HCT116 (cell line): ENCODE measurements around the gene ACER3. TPM values are rescaled to one million over a fixed set of nuclear protein-coding genes. Genes with fewer than 3 reads are reported as not detected.

ENCODE experiments used
- ATAC-seq: fragments of 200-7000 bp; cut with Tn5 transposase; 2 replicates; pipeline ENCODE4 v1.9.1; 2020; ENCODE audit warnings: mild to moderate bottlenecking, moderate library complexity
- BruUV-seq: library from RNA; stranded (reverse); fragments of 400-500 nt; replicated peaks from 2 replicates; lab custom pipeline; 2021; lab: Mats Ljungman, UMichigan
- CTCF ChIA-PET: fragments of 300-600 bp; sonication (Branson Sonifier 250); formaldehyde crosslinking; loops from one replicate; lab custom pipeline; 2021; ENCODE audit warnings: antibody characterized with exemption; lab: Charles Lee
- POLR2A ChIA-PET: fragments of 300-600, 350-600 bp; sonication (Branson Sonifier 250); formaldehyde crosslinking; loops from one replicate; lab custom pipeline; 2021; ENCODE audit warnings: antibody characterized with exemption; lab: Charles Lee
- RAD21 ChIA-PET, 2 experiments: fragments of 300-600 bp; sonication (Branson Sonifier 250); formaldehyde crosslinking; loops; one replicate each; lab custom pipeline; 2023; ENCODE audit warnings: low total read pairs in 2 of 2; ENCODE audit not compliant: uncharacterized antibody in 2 of 2, unreplicated experiment in 2 of 2, low non-redundant PET in 1 of 2; lab: Charles Lee
- DNase-seq: peaks from one replicate; pipeline ENCODE4 v3.0.0-alpha.2; 2010; ENCODE audit warnings: low read depth, low spot score
- H2AFZ ChIP-seq: fragments of 200-600 bp; shearing (Covaris generic), sonication (generic); 2 replicates; pipeline ENCODE4 v1.6.1; 2017; ENCODE audit warnings: low read depth, mixed run types, mixed read lengths, antibody characterized with exemption, low read length; ENCODE audit not compliant: poor library complexity, severe bottlenecking
- H3K27ac ChIP-seq: 2 replicates; pipeline ENCODE4 v1.5.1; 2012; ENCODE audit warnings: low read depth, low read length
- H3K27me3 ChIP-seq: fragments of 200-600 bp; sonication (generic); 2 replicates; pipeline ENCODE4 v1.6.1; 2016; ENCODE audit warnings: mixed run types, low read length, mixed read lengths; ENCODE audit not compliant: insufficient read depth
- H3K36me3 ChIP-seq, 2 experiments: fragments of 200-500 bp in 1 of 2; fragments of 200-600 bp in 1 of 2; sonication (Bioruptor generic) in 1 of 2; sonication (generic) in 1 of 2; 2 replicates each; pipeline versions ENCODE4 v1.5.1 to v1.6.1; 2014 to 2016; ENCODE audit warnings: low read length in 2 of 2, inconsistent platforms in 1 of 2, mixed read lengths in 1 of 2, mixed run types in 1 of 2; ENCODE audit not compliant: insufficient read depth in 2 of 2, control insufficient read depth in 1 of 2
- H3K4me1 ChIP-seq, 2 experiments: fragments of 200-600 bp in 1 of 2; sonication (generic) in 1 of 2; 2 replicates each; pipeline versions ENCODE4 v1.5.1 to v1.6.1; 2012 to 2017; ENCODE audit warnings: low read length in 2 of 2, inconsistent platforms in 1 of 2, mild to moderate bottlenecking in 1 of 2, mixed read lengths in 1 of 2, mixed run types in 1 of 2, moderate library complexity in 1 of 2; ENCODE audit not compliant: insufficient read depth in 2 of 2, control insufficient read depth in 1 of 2
- H3K4me2 ChIP-seq: fragments of 200-600 bp; sonication (generic); 2 replicates; pipeline ENCODE4 v1.6.1; 2017; ENCODE audit warnings: mixed run types, low read length, mixed read lengths
- H3K4me3 ChIP-seq, 2 experiments: fragments of 200-600 bp in 1 of 2; sonication (generic) in 1 of 2; replicated peaks in 1 of 2; 2 replicates each; pipeline ENCODE4 v1.5.1; 2011 to 2016; ENCODE audit warnings: low read length in 2 of 2, control low read depth in 1 of 2, low read depth in 1 of 2, mild to moderate bottlenecking in 1 of 2, mixed read lengths in 1 of 2, mixed run types in 1 of 2
- H3K79me2 ChIP-seq: fragments of 200-600 bp; sonication (generic); 2 replicates; pipeline ENCODE4 v1.6.1; 2017; ENCODE audit warnings: mild to moderate bottlenecking, mixed run types, low read length, moderate library complexity, mixed read lengths; ENCODE audit not compliant: insufficient read depth
- H3K9ac ChIP-seq: fragments of 200-600 bp; sonication (generic); 2 replicates; pipeline ENCODE4 v1.6.1; 2016; ENCODE audit warnings: low read length, mixed read lengths
- H3K9me2 ChIP-seq: fragments of 200-600 bp; sonication (generic), shearing (Covaris generic); 2 replicates; pipeline ENCODE4 v1.6.1; 2017; ENCODE audit warnings: mixed run types, mild to moderate bottlenecking, moderate library complexity; ENCODE audit not compliant: insufficient read depth
- H3K9me3 ChIP-seq, 2 experiments: fragments of 200-500 bp in 1 of 2; fragments of 200-600 bp in 1 of 2; sonication (Bioruptor generic) in 1 of 2; sonication (generic) in 1 of 2; 2 replicates each; pipeline ENCODE4 v1.6.1; 2014 to 2017; ENCODE audit warnings: low read length in 2 of 2, mixed read lengths in 2 of 2, inconsistent platforms in 1 of 2, low read depth in 1 of 2, mild to moderate bottlenecking in 1 of 2, mixed run types in 1 of 2, moderate library complexity in 1 of 2; ENCODE audit not compliant: control insufficient read depth in 1 of 2, insufficient read depth in 1 of 2
- H4K20me1 ChIP-seq: fragments of 200-600 bp; sonication (generic), shearing (Covaris generic); 2 replicates; pipeline ENCODE4 v1.6.1; 2017; ENCODE audit warnings: mixed run types, mild to moderate bottlenecking, moderate library complexity; ENCODE audit not compliant: insufficient read depth
- ELF1 ChIP-seq: IDR thresholded peaks from 2 replicates; pipeline ENCODE4 v1.6.1; 2012; ENCODE audit warnings: low read depth, borderline replicate concordance
- FOSL1 ChIP-seq: IDR thresholded peaks from 2 replicates; pipeline ENCODE4 v1.6.1; 2012; ENCODE audit warnings: low read depth
- POLR2AphosphoS5 ChIP-seq: IDR thresholded peaks from 2 replicates; pipeline ENCODE4 v1.6.1; 2011; ENCODE audit warnings: mild to moderate bottlenecking, low read depth, low read length, moderate library complexity
- ZFX ChIP-seq: fragments of 450-650 bp; IDR thresholded peaks from 2 replicates; pipeline ENCODE4 v1.6.1; 2017
- intact Hi-C: fragments of 100-400 bp; cut with micrococcal nuclease; formaldehyde crosslinking; loops from 2 replicates; pipeline ENCODE4 v1.10.0; 2022
- total RNA-seq: library from RNA; stranded (reverse); gene quantifications from one replicate; pipeline ENCODE4 v1.2.1, GENCODE V29; 2021; ENCODE audit not compliant: unreplicated experiment
- TF ChIP-seq, protein P1 (sequence below), 3 experiments: fragments of 200-600 bp in 1 of 3; sonication (generic) in 1 of 3; IDR thresholded peaks in 2 of 3; conservative IDR thresholded peaks in 1 of 3; 2 replicates each; pipeline ENCODE4 v1.5.1; 2012 to 2017; ENCODE audit warnings: low read depth in 2 of 3, low read length in 2 of 3, antibody characterized with exemption in 1 of 3, borderline replicate concordance in 1 of 3, control low read depth in 1 of 3, mild to moderate bottlenecking in 1 of 3, mixed read lengths in 1 of 3, mixed run types in 1 of 3, moderate library complexity in 1 of 3; ENCODE audit not compliant: insufficient read depth in 1 of 3
- TF ChIP-seq, protein P2 (sequence below): IDR thresholded peaks from 2 replicates; pipeline ENCODE4 v1.6.1; 2012; ENCODE audit warnings: low read depth
- TF ChIP-seq, protein P3 (sequence below): IDR thresholded peaks from 2 replicates; pipeline ENCODE4 v1.6.1; 2011; ENCODE audit warnings: mild to moderate bottlenecking, low read length, moderate library complexity; ENCODE audit not compliant: insufficient replicate concordance; ENCODE audit errors: extremely low read depth

Gene ACER3
- total RNA-seq, 1 experiment from 2014 or later = 19.1 TPM

DNA sequence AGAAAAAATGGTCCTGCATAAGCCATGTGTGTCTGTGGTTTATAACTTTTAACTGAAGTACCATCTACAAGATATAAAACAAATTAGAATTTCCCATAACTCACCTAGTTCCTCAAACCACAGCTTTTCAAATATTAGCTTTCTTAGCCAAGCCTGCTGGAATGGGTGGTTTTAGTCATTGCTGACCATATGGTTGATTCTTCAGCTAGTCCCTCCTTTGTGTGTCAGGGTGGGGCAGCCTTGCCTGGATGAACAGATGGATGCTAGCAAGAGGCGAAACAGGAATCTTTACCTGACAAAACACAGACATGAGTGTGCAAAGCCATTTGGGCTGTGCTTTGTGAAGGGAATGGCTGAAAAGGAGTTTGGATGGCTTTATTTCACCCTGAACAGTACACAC lies 166.6 kb downstream of the ACER3 start:
- Histone ChIP-seq H3K9me3 (no peaks in the 10 kb centered on the region), H3K27me3 (no peaks in the 10 kb centered on the region), H4K20me1 (no peaks in the 10 kb centered on the region), H3K36me3 (no peaks in the 10 kb centered on the region), H3K4me2 (no peak overlapping the region), H3K4me3 (no peak overlapping the region), H3K4me1 (peaks cover under 1 to 4% of the 10 kb centered on the region in 2 experiments; a peak in 2 of 4 replicates), H3K9me2 (no peaks in the 10 kb centered on the region), H3K27ac (no peak overlapping the region), H3K9ac (no peak overlapping the region), H3K79me2 (no peaks in the 10 kb centered on the region), H2AFZ (no peak overlapping the region)
- BruUV-seq = no TSS peak
- ATAC-seq = no peak
- intact Hi-C loops = no loop called here
- no peak for TF ChIP-seq ELF1
- POLR2A ChIA-PET = no interaction called here
- CTCF ChIA-PET = no interaction called here
- RAD21 ChIA-PET = no interaction called here
- no peak for DNase-seq

DNA sequence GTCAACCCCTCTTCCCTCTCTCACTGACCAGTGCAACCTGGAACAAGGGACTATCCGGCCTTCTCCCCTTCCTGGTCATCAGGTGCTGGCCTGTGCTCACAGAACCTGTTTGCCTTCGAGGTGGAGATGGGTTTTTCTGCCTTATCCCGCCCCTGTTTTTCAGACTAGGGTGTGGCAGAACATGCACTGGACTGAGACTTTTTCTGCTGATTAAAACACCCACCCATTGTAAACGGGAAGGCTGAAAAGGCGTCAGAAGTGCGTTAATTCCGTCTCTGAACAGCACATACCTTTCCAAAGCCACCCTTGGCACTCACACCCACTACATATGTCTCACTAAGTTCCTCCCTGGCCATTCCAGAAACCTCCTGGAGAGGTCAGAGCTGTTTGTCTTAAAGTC lies 169.1 kb downstream of the ACER3 start:
- no TSS peak for BruUV-seq
- Histone ChIP-seq H3K36me3 (no peaks in the 10 kb centered on the region), H3K4me3 (no peak overlapping the region), H2AFZ (no peak overlapping the region), H3K27me3 (no peaks in the 10 kb centered on the region), H3K4me2 (no peak overlapping the region), H3K27ac (no peak overlapping the region), H4K20me1 (no peaks in the 10 kb centered on the region), H3K4me1 (peaks cover 0 to 7% of the 10 kb centered on the region in 2 experiments; a peak in 1 of 4 replicates), H3K9me3 (no peaks in the 10 kb centered on the region), H3K9me2 (no peaks in the 10 kb centered on the region), H3K9ac (no peak overlapping the region), H3K79me2 (no peaks in the 10 kb centered on the region)
- no peak for DNase-seq
- POLR2A ChIA-PET = interaction anchor here (1.6 kb wide), 1 partner anchor 9 kb away, joined by 4 read pairs; no protein-coding TSS in a partner anchor
- CTCF ChIA-PET = no interaction called here
- ATAC-seq = no peak
- intact Hi-C loops = loop anchor here (5.0 kb wide), 1 partner anchor 218 kb away; no protein-coding TSS in a partner anchor
- RAD21 ChIA-PET = no interaction called here
- TF ChIP-seq, protein P1, sequence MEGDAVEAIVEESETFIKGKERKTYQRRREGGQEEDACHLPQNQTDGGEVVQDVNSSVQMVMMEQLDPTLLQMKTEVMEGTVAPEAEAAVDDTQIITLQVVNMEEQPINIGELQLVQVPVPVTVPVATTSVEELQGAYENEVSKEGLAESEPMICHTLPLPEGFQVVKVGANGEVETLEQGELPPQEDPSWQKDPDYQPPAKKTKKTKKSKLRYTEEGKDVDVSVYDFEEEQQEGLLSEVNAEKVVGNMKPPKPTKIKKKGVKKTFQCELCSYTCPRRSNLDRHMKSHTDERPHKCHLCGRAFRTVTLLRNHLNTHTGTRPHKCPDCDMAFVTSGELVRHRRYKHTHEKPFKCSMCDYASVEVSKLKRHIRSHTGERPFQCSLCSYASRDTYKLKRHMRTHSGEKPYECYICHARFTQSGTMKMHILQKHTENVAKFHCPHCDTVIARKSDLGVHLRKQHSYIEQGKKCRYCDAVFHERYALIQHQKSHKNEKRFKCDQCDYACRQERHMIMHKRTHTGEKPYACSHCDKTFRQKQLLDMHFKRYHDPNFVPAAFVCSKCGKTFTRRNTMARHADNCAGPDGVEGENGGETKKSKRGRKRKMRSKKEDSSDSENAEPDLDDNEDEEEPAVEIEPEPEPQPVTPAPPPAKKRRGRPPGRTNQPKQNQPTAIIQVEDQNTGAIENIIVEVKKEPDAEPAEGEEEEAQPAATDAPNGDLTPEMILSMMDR (IDR thresholded peaks at IDR 0.05 in 2 of 3, conservative IDR thresholded peaks at IDR 0.05 in 1 of 3; ENCODE audit: borderline replicate concordance in 1 of 3, insufficient read depth in 1 of 3, low read depth in 2 of 3, low read length in 2 of 3) = no peak
- TF ChIP-seq ZFX = no peak
- TF ChIP-seq, protein P2, sequence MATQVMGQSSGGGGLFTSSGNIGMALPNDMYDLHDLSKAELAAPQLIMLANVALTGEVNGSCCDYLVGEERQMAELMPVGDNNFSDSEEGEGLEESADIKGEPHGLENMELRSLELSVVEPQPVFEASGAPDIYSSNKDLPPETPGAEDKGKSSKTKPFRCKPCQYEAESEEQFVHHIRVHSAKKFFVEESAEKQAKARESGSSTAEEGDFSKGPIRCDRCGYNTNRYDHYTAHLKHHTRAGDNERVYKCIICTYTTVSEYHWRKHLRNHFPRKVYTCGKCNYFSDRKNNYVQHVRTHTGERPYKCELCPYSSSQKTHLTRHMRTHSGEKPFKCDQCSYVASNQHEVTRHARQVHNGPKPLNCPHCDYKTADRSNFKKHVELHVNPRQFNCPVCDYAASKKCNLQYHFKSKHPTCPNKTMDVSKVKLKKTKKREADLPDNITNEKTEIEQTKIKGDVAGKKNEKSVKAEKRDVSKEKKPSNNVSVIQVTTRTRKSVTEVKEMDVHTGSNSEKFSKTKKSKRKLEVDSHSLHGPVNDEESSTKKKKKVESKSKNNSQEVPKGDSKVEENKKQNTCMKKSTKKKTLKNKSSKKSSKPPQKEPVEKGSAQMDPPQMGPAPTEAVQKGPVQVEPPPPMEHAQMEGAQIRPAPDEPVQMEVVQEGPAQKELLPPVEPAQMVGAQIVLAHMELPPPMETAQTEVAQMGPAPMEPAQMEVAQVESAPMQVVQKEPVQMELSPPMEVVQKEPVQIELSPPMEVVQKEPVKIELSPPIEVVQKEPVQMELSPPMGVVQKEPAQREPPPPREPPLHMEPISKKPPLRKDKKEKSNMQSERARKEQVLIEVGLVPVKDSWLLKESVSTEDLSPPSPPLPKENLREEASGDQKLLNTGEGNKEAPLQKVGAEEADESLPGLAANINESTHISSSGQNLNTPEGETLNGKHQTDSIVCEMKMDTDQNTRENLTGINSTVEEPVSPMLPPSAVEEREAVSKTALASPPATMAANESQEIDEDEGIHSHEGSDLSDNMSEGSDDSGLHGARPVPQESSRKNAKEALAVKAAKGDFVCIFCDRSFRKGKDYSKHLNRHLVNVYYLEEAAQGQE = no peak
- no peak for TF ChIP-seq POLR2AphosphoS5
- TF ChIP-seq FOSL1 = no peak
- TF ChIP-seq, protein P3, sequence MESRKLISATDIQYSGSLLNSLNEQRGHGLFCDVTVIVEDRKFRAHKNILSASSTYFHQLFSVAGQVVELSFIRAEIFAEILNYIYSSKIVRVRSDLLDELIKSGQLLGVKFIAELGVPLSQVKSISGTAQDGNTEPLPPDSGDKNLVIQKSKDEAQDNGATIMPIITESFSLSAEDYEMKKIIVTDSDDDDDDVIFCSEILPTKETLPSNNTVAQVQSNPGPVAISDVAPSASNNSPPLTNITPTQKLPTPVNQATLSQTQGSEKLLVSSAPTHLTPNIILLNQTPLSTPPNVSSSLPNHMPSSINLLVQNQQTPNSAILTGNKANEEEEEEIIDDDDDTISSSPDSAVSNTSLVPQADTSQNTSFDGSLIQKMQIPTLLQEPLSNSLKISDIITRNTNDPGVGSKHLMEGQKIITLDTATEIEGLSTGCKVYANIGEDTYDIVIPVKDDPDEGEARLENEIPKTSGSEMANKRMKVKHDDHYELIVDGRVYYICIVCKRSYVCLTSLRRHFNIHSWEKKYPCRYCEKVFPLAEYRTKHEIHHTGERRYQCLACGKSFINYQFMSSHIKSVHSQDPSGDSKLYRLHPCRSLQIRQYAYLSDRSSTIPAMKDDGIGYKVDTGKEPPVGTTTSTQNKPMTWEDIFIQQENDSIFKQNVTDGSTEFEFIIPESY = no peak
- TF ChIP-seq, all 23 proteins: peak for 0
